HG02870 (cell line): Measurements from ENCODE around the gene B3GNT9.

Source experiments
- ATAC-seq: cut with Tn5 transposase; IDR thresholded peaks from one replicate; pipeline ENCODE4 v1.9.1; 2021; ENCODE audit warnings: mild to moderate bottlenecking, moderate library complexity; ENCODE audit not compliant: unreplicated experiment

B3GNT9 gene

GRCh38 chr16:67185651-67186134 lies 34.9 kb upstream of the B3GNT9 start:
- no peak for ATAC-seq

DNA sequence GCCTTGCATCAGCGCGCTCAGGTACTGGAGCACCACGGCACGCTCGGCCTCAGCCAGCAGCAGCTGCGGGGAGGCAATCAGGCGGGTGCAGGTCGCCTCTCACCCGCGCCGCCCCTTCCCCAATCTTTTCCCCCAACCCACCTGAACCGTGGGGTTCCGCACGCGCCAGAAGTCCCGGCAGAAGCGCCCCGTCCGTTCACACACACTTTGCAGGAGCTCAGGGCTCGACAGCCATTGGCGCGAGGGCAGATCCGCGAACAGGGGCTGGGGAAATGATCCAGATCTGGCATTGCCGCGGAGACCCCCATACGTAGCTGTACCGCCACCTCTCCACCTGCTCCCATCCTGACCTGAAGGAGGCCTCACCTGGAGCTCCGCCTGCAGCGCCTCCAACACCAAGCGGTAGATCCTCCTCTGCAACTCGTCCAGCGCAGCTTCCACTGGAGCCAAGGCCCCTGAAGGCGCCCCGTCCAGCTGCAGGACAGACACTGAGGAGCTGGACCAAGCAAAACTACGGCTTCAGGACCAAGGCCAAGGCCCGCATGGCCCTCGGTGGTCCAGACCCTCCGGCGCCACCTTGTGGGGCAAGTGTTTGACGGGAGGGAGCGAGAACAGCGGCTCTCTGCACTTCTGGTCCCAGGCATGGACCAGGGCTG lies 34.3 kb upstream of the B3GNT9 start:
- no peak for ATAC-seq

DNA sequence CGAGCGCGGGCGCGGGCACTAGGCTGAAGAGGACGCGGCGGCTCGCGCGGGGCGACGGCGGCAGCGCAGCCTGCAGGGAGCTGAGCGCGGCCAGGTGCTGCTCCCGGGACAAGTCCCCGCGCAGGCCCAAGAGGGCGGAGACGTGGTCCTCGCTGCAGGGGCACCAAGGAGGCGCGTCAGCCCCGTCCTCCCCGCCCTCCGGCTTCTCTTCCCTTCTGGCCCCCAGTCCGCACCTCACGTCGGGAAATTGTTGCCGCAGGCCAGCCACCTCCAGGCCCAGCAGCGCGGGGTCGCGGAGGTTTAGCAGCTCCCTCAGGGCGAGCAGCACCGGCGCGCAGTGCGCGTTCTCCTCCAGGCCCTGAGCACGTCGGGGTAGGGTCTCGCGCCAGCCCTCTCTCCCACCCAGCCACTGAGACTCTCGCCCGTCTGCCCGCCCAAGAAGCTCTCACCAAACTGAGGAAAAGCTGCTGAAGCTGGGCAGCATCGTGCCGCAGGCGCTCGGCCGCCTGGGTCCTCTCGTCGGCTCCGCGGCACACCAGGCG lies 33.7 kb upstream of the B3GNT9 start:
- ATAC-seq: no peak

DNA sequence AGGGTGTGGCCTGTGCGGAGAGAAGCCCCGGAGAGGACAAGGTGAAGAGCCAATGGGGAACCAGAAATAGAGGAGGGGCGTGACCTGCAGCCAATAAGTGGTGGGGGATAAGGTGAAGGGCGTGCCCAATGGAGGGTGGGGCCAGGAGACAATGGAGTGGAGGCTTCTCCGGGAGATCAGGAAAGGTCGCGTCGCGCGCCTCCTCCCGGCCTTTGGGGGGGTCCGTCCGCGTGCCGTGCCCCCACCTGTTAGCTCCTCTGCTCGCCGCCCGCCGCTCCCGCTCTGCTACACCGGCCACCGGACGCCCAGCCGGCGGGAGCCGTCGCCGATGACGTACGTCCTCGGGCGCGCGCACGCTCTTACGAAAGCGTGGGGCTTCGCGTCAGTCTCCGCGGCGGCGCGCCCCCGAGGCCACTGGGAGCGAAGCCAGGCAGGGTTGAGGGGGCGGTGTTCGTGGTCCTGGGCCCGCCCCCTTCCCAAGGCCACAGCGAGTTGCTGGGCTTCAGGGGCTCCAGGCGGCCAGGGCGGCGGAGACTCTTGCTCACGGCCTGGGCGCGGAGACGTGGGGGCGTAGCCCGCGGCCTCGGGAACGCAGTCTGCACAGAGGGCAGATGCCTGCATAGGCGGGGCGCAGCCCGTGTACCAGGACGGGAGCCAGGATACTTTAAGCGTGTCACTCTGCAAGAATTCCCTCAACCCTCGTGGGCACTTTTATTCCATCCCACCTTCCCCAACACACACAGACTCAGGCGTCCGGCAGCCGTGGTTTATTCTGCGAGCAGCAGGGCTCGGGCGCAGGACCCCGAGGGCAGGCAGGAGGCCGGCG lies 33.0 kb upstream of the B3GNT9 start, which contains the start of gene MATCAP1:
TSS of gene MATCAP1 (minus strand) at position 337 of the 826 bp plus-strand sequence. CDS start 3,353 bp downstream, outside the sequence.
- ATAC-seq: peak; percentile 96

- ATAC-seq: no peak
Measured at GRCh38 chr16:67183284-67183626, 32.5 kb upstream of the B3GNT9 start.

GRCh38 chr16:67182288-67182687 lies 31.5 kb upstream of the B3GNT9 start:
- ATAC-seq: no peak

DNA sequence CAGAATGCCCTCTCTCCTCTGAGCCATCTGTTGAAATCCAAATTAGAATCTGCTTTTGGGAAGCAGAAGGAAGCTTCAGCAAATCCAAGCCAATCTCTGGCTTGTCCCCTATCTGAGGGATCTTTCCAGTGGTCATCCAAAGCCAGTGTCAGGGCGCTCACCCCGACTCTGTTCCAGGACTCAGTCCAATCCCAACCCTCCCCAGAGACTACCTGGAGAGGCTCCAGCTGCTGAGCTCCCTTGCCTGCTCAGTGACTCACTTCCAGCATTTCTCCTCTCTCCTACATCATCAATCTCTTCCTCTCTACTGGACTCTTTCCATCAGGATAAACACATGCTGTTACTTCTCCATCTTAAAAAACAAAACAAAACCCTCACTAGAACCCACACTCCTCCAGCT lies 30.5 kb upstream of the B3GNT9 start:
- ATAC-seq: no peak

GRCh38 chr16:67180166-67180565 lies 29.4 kb upstream of the B3GNT9 start:
- ATAC-seq: no peak

DNA sequence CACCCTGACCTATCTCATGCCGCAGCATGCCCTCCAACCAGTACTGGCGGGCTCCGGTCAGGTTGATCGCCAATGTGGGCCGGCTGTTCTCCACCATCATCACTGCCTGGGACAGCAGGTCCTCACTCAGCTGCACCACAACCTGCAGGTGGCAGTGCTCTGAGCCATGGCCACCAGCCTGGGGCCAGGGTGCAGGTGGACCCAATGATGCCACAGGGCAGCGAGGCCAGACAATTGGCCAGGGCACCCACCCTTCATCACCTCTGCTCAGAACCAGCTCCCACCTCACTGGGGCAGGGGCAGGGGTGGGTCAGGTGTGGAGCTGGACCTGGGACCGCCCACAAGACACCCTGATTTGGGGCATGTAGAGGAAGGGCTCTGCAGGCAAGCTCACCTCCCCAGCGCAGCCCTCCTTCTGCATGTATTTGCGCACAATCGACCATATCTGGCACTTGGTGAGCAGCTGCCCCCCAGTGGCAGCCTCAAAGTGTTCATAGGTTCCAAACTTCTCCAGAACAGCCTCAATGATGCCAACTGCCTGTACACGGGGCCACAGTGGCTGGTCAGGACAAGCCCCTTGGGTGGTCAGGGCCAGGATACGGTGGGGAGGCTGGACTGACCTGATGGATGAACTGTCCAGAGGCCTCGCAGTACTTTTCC lies 28.8 kb upstream of the B3GNT9 start:
- ATAC-seq: no peak

DNA sequence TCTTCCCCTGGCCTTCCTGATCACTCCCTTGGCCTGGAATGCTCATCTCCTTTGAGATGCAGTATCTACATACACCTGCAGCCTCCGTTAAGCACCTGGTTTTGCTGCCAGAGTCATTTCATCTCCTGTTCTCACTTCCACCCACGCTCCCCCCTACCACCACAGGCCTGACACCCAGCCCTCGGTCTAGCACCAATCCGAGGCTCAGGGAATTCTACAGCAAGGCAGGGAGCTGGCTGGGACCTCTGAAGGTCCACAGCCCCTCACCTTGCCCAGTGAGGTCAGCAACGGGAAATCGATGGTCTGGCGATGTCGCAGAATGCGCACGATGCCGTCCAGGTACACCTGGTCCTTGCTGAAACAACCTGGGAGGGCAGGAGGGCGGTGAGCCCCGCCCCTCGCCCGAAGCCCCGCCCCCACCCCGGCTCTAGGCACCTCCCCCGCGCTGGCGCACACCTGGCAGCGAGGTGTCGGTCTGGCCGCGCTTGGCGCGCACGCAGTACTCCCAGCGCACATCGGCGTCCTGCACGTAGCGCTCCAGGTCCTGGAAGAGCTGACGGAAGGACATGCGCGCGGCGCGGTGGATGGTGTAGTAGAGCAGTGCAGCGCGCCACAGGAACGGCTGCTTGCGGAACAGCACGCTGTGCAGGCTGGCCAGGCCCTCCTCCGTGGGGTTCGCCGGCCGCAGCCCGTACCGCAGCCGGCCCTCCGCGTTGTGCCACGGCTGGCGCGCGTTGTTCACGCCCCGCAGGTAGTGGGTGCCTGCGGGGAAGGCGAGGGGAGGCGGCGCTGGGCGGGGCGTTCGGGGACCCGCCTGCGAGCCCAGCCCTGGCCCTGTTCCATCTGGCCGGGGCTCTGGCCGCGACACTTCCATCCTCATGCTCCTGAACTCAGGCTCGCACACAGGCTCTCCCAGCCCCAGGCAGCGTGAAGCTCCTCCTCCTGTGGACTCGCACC lies 27.2 kb upstream of the B3GNT9 start:
- no peak for ATAC-seq

DNA sequence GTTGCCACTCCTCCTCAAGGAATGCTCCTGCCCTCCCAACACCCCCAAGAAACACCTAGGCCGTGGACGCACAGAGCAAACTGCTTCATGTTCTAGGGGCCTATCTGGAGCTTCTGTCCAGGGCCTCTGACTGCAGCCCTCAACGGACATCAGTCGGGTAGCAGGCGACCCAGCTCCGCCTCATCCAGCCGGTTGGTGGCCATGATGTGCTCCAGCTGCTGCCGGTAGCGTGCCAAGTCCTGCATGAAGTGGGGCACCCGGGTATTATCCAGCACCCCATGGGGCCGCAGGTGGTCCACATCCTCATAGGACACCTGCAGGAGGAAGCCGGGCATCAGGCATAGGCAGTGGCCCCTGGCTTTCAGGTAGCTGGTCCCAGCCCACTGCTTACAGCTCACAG lies 25.9 kb upstream of the B3GNT9 start:
- ATAC-seq: no peak

DNA sequence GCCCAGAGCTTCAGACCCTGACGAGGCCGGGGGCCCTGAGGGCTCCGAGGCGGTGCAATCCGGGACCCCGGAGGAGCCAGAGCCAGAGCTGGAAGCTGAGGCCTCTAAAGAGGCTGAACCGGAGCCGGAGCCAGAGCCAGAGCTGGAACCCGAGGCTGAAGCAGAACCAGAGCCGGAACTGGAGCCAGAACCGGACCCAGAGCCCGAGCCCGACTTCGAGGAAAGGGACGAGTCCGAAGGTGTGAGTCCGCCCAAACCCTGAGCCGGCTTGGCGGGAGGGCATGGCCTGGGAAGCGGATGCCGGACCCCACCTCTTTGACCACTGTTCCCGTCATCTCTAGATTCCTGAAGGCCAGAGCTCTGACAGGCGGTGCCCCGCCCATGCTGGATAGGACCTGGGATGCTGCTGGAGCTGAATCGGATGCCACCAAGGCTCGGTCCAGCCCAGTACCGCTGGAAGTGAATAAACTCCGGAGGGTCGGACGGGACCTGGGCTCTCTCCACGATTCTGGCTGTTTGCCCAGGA lies 24.0 kb upstream of the B3GNT9 start:
- ATAC-seq: no peak

DNA sequence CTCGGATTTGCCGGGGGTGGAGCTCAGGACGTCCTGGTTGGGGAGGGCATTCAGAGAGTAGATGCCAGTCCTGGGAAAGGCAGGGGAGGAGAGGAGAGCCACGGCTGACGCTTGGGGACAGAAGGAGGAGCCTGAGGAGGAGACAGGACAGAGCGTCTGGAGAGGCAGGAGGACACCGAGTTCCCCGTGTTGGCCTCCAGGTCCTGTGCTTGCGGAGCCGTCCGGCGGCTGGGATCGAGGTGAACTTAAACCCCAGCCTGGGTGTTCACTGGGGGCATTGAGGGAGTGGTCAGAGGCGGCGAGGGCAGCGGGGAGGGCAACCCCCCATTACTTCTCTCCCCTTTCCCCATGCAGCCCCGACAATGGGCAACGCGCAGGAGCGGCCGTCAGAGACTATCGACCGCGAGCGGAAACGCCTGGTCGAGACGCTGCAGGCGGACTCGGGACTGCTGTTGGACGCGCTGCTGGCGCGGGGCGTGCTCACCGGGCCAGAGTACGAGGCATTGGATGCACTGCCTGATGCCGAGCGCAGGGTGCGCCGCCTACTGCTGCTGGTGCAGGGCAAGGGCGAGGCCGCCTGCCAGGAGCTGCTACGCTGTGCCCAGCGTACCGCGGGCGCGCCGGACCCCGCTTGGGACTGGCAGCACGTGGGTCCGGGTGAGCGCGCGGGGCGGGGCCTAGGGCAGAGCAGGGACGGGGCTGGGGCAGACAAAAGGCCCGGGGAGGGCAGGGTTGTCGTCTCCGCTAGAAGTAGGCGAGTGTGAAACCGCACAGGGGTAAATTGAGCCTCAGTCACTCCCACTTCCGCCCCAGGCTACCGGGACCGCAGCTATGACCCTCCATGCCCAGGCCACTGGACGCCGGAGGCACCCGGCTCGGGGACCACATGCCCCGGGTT lies 23.3 kb upstream of the B3GNT9 start:
- ATAC-seq: no peak

DNA sequence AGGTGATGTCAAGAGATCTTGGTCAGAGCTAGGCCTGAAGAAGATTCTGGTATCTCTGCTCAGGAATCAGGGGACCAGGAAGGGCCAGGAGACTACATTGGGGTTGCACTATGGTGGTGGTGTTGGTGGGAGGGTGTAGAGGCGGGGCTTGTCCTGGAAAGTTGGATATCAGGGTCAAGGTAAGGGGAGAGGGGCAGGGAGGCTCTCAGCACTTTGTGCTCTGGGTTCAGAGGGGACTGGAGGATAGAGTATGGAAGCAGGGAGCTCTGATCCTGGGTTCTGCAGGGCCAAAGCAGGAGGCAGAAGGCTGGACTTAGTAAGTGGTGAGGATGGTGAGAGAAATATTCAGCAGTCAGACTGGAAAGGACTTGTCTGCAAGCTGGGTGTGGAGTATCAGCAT lies 22.5 kb upstream of the B3GNT9 start:
- ATAC-seq: no peak

DNA sequence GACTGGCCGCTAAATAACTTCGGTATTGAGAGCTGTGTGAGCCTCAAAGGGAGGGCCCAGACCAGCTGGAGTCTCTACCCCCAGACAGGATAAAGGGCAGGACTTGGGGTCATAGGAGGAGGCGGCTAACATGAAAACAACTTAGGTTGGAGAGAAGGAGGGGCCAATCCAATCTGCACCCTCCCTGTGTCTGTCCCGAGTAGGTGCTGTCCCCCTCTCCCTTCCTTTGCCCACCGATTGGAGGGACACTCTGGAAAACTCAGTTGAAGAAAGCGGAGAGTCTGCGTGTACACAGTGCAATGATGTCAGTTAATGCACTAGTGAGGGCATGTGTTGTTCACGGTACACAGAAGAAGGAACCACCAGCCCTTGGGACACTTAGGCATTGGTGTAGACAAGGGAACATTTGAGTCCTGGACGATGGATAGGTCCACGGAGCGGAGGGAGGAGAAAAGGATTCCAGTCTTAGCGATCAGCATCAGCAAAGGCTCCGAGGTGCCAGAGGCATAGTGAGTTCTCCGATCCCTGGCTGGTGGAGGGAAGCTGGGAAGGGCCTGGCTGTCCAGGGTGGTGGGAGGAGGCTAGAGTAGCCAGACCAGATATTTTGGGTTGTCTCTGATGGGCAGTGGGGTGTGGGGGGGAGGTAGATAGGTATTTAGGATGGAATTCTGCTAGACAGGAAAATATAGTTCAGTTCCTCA lies 20.3 kb upstream of the B3GNT9 start:
- ATAC-seq: peak; percentile 4

- peak; percentile 44 for ATAC-seq
Measured at GRCh38 chr16:67170168-67170948, 19.6 kb upstream of the B3GNT9 start, which contains the start of gene NOL3. Gene NOL3 (plus strand): TSS chr16:67170538.

DNA sequence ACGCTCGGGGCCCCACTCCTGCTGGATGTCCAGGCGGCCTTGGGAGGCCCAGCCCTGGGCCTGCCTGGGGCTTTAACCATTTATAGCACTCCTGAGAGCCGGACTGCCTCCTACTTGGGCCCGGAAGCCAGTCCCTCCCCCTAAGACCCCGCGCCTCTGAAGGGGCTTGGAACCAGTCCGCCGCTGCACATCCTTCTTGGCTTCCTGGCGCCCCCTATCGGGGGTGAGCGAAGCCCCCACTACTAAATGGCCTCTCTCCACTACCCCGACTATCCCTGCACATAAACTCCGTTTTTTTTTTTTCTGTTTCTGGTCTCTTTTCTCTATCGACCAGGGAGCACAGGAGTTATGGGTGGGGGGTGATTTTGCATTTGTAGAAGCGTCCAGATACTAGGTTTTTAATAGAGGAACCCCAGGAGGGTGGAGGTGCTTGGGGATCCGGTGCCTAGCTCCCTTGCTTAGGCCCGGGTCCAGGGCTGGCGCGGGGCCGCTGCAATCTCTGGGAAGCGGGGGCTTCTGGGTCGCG lies 18.9 kb upstream of the B3GNT9 start:
- ATAC-seq: no peak
